ENCODE data around the gene DNM1.

Gene DNM1

GRCh38 chr9:128161215-128161902 is 41.8 kb upstream of the DNM1 start:
- TF ChIP-seq EP300 (IDR thresholded peaks at IDR 0.05; ENCODE audit: borderline replicate concordance) (no peak), ZBTB7A (IDR thresholded peaks at IDR 0.05; ENCODE audit: low read depth) (no peak), TCF12 (IDR thresholded peaks at IDR 0.05; ENCODE audit: low read depth) (no peak), REST (IDR thresholded peaks at IDR 0.05; ENCODE audit: low read depth) (no peak), CEBPB (IDR thresholded peaks at IDR 0.05) (no peak), TAF1 (IDR thresholded peaks at IDR 0.05; ENCODE audit: low read depth) (no peak), CREB1 (IDR thresholded peaks at IDR 0.05; ENCODE audit: low read depth) (no peak), FOXM1 (IDR thresholded peaks at IDR 0.05; ENCODE audit: borderline replicate concordance, low read depth) (no peak), TEAD4 (IDR thresholded peaks at IDR 0.05) (no peak), MAX (IDR thresholded peaks at IDR 0.05) (no peak), NFIC (IDR thresholded peaks at IDR 0.05) (no peak), EGR1 (IDR thresholded peaks at IDR 0.05) (no peak), RAD21 (IDR thresholded peaks at IDR 0.05; ENCODE audit: low read depth) (no peak), YY1 (IDR thresholded peaks at IDR 0.05; ENCODE audit: low read depth) (no peak)

- no peak for TF ChIP-seq EP300 (IDR thresholded peaks at IDR 0.05; ENCODE audit: borderline replicate concordance)
- TF ChIP-seq CREB1 (IDR thresholded peaks at IDR 0.05; ENCODE audit: low read depth) = no peak
- TF ChIP-seq MAX (IDR thresholded peaks at IDR 0.05) = no peak
- TF ChIP-seq NFIC (IDR thresholded peaks at IDR 0.05) = no peak
- no peak for TF ChIP-seq YY1 (IDR thresholded peaks at IDR 0.05; ENCODE audit: low read depth)
- TF ChIP-seq REST (IDR thresholded peaks at IDR 0.05; ENCODE audit: low read depth) = no peak
- no peak for TF ChIP-seq TEAD4 (IDR thresholded peaks at IDR 0.05)
- TF ChIP-seq FOXM1 (IDR thresholded peaks at IDR 0.05; ENCODE audit: borderline replicate concordance, low read depth) = no peak
- no peak for TF ChIP-seq TAF1 (IDR thresholded peaks at IDR 0.05; ENCODE audit: low read depth)
- TF ChIP-seq ZBTB7A (IDR thresholded peaks at IDR 0.05; ENCODE audit: low read depth) = no peak
- no peak for TF ChIP-seq RAD21 (IDR thresholded peaks at IDR 0.05; ENCODE audit: low read depth)
- TF ChIP-seq USF1 (IDR thresholded peaks at IDR 0.05) = no peak
- TF ChIP-seq CEBPB (IDR thresholded peaks at IDR 0.05) = no peak
- TF ChIP-seq EGR1 (IDR thresholded peaks at IDR 0.05) = no peak
- TF ChIP-seq TCF12 (IDR thresholded peaks at IDR 0.05; ENCODE audit: low read depth) = no peak
These were observed 40.8 kb upstream of the DNM1 start for GRCh38 chr9:128162215-128163026.

GRCh38 chr9:128163027-128163515 is 40.1 kb upstream of the DNM1 start:
- no peak for TF ChIP-seq REST (IDR thresholded peaks at IDR 0.05; ENCODE audit: low read depth)
- no peak for TF ChIP-seq TCF12 (IDR thresholded peaks at IDR 0.05; ENCODE audit: low read depth)
- TF ChIP-seq ZBTB7A (IDR thresholded peaks at IDR 0.05; ENCODE audit: low read depth) = no peak
- no peak for TF ChIP-seq NFIC (IDR thresholded peaks at IDR 0.05)
- TF ChIP-seq EGR1 (IDR thresholded peaks at IDR 0.05) = no peak
- TF ChIP-seq TEAD4 (IDR thresholded peaks at IDR 0.05) = no peak
